Activated T-helper 2 cell treated with anti-CD3 and anti-CD28 coated beads, Interferon-gamma antibody, Interleukin-2, Interleukin-4, amounts not matched to agents 10 μg/mL and 5 μg/mL and 100 μg/mL, durations not matched to agents 14 hours and 24 hours and 36 hours (primary cell): ENCODE data around the gene COMTD1. TPM values are rescaled to one million over a fixed set of nuclear protein-coding genes. Genes with fewer than 3 reads are reported as not detected.

Source experiments
- DNase-seq: peaks from one replicate; pipeline ENCODE4 v3.0.0; 2021; ENCODE audit warnings: low spot score
- H3K27ac Mint-ChIP-seq: one replicate; pipeline ENCODE4 v1.8.0; 2021; ENCODE audit warnings: mixed read lengths
- H3K27me3 Mint-ChIP-seq: one replicate; pipeline ENCODE4 v1.8.0; 2021; ENCODE audit warnings: low read depth, mixed read lengths
- H3K36me3 Mint-ChIP-seq: one replicate; pipeline ENCODE4 v1.8.0; 2021; ENCODE audit warnings: low read depth, mixed read lengths
- H3K4me1 Mint-ChIP-seq: one replicate; pipeline ENCODE4 v1.8.0; 2021; ENCODE audit warnings: low read depth, mixed read lengths
- H3K4me3 Mint-ChIP-seq: one replicate; pipeline ENCODE4 v1.8.0; 2021; ENCODE audit warnings: low read depth, mild to moderate bottlenecking, moderate library complexity, mixed read lengths
- H3K9me3 Mint-ChIP-seq: one replicate; pipeline ENCODE4 v1.8.0; 2021; ENCODE audit warnings: mixed read lengths
- intact Hi-C: fragments of 100-400 bp; cut with micrococcal nuclease; formaldehyde crosslinking; loops from one replicate; pipeline ENCODE4 v1.15.1; 2023
- total RNA-seq: library from RNA; stranded (reverse); gene quantifications from 2 replicates; pipeline ENCODE4 v1.2.3, GENCODE V29; 2022

Gene COMTD1
- total RNA-seq, 1 donor from 2014 or later, result 38.7 TPM

DNA sequence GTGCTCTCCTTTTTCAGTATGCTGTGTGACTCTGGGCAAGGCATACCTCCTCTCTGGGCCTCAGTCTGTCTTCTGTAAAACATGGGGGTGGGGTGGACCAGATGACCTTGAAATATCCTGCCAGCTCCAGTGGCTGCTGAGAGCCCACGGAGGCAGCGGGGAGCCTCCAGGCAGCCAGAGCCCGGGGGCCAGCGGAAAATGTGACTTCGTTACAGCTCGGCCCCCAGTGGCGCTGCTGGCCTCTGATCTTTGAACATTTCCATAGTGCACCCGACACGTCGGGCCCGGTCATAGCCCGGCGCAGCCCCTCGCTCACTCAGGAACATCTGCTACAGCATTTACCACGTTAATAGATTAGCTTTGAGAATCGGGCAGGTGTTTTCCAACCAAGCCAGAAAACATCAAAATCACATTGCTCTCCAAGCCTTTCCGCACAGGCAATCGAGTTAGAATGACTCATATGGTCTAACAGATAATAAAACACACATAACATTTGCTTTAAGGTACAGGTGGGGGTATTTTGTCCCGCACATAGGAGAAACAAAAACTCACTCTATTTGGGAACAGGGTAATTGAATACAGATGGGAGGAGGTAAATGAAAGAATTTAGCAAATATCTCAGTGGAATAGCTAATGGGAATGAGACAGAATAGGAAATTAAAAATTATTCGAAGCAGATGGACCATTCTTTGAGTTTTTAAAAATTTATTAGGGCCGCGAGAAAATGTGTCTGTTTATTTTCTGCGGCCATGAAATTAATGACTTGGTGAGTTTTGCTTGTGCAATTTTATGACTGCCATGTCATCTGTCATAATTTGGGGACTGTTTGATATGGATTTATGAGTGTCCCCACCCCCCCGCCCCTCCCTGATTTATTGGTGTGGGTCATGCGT lies 26.3 kb upstream of the COMTD1 start:
- H3K36me3 Mint-ChIP-seq, result no peaks in the 10 kb centered on the region
- no peaks in the 10 kb centered on the region for H3K27me3 Mint-ChIP-seq
- no peaks in the 10 kb centered on the region for H3K9me3 Mint-ChIP-seq
- H3K27ac Mint-ChIP-seq, result no peak overlapping the region
- no peak for DNase-seq
- no peaks in the 10 kb centered on the region for H3K4me1 Mint-ChIP-seq
- intact Hi-C loops, result no loop called here
- no peak overlapping the region for H3K4me3 Mint-ChIP-seq

DNA sequence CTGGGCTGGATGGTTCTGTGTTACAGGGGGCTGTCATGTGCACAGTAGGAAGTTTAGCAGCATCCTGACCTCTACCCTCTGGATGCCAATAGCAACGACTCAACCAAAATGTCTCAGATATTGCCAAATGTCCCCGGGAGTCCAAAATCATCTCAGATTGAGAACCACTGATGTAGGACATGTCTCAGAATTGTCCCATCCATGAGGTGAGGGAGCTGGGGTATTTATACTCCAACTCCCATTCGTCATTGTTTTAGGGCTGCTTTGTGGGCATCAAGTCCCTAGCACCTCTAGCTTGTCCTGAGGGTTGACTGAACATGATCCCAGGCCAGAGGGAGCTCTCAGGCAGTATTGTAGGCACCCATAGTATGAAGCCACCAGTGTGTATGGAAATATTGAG lies 25.2 kb upstream of the COMTD1 start:
- DNase-seq, result no peak
- no peaks in the 10 kb centered on the region for H3K36me3 Mint-ChIP-seq
- H3K9me3 Mint-ChIP-seq, result no peaks in the 10 kb centered on the region
- no peak overlapping the region for H3K4me3 Mint-ChIP-seq
- H3K27me3 Mint-ChIP-seq, result no peaks in the 10 kb centered on the region
- intact Hi-C loops, result no loop called here
- no peak overlapping the region for H3K27ac Mint-ChIP-seq
- H3K4me1 Mint-ChIP-seq, result no peaks in the 10 kb centered on the region

DNA sequence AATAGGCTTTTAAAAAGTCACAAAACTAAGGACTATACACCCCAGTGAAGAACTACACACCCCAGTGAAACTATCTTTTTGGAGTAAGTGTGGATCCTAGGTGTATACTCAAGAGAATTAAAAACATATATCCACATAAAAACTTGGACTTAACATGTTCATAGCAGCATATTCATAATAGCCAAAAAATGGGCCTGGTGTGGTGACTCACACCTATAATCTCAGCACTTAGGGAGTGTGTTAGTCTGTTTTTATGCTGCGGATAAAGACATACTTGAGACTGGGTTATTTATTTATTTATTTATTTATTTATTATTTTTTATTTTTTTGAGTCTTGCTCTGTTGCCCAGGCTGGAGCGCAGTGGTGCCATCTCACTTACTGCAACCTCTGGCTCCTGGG lies 19.0 kb upstream of the COMTD1 start:
- H3K27me3 Mint-ChIP-seq, result no peaks in the 10 kb centered on the region
- DNase-seq, result no peak
- no peak overlapping the region for H3K4me3 Mint-ChIP-seq
- no peak overlapping the region for H3K27ac Mint-ChIP-seq
- H3K4me1 Mint-ChIP-seq, result no peaks in the 10 kb centered on the region
- intact Hi-C loops, result no loop called here
- no peaks in the 10 kb centered on the region for H3K36me3 Mint-ChIP-seq
- peaks cover 22% of the 10 kb centered on the region for H3K9me3 Mint-ChIP-seq

GRCh38 chr10:75253281-75254220 lies 17.8 kb upstream of the COMTD1 start:
- Mint-ChIP-seq H3K36me3 (no peaks in the 10 kb centered on the region), H3K27me3 (no peaks in the 10 kb centered on the region), H3K9me3 (peaks cover 22% of the 10 kb centered on the region), H3K4me3 (no peak overlapping the region), H3K27ac (no peak overlapping the region), H3K4me1 (no peaks in the 10 kb centered on the region)
- no peak for DNase-seq
- intact Hi-C loops, result no loop called here

DNA sequence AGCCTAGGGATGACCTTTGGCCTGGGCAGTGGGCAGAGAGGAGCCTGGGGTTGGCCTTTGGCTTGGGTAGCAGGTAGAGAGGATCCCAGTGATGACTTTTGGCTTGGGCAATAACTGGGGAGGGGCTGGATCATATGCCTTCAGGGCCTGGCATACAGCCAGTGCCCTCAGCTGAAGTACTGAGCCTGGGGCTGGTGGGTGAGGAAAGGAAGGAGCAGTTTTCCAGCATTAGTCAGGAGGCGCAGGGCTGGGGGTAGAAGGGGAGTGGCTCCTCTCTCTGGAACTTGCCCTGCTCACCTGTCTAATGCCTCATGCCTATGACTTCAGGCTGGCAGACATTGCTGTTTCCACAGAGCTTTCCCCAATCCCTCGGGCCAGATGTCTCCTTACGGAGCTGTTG lies 15.2 kb upstream of the COMTD1 start:
- Mint-ChIP-seq H3K36me3 (no peaks in the 10 kb centered on the region), H3K4me3 (no peak overlapping the region), H3K4me1 (no peaks in the 10 kb centered on the region), H3K27ac (no peak overlapping the region), H3K9me3 (peaks cover 22% of the 10 kb centered on the region), H3K27me3 (no peaks in the 10 kb centered on the region)
- intact Hi-C loops, result no loop called here
- DNase-seq, result no peak

- Mint-ChIP-seq H3K36me3 (no peaks in the 10 kb centered on the region), H3K9me3 (peaks cover 4% of the 10 kb centered on the region), H3K4me1 (no peaks in the 10 kb centered on the region), H3K27me3 (no peaks in the 10 kb centered on the region), H3K27ac (no peak overlapping the region), H3K4me3 (no peak overlapping the region)
- DNase-seq, result no peak
- intact Hi-C loops, result no loop called here
Measured at GRCh38 chr10:75247797-75248196, 12.0 kb upstream of the COMTD1 start.

DNA sequence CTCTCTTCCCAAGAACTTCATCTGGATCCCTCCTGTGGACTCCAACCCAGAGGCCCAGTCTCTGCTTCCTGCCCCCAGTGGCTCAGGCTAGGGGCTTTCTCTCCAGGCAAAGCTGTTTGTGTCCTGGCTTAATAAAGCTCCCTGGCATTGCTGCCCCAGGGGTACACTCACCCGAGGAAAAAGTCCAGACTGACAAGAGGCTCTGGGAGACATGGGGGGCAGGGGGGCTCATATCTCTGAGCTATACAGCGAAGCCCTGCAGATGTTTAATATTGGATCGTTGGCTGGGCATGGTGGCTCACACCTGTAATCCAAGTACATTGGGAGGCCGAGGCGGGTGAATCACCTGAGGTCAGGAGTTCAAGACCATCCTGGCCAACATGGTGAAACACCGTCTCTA lies 10.7 kb upstream of the COMTD1 start:
- Mint-ChIP-seq H3K36me3 (no peaks in the 10 kb centered on the region), H3K27me3 (no peaks in the 10 kb centered on the region), H3K27ac (no peak overlapping the region), H3K9me3 (no peaks in the 10 kb centered on the region), H3K4me1 (no peaks in the 10 kb centered on the region), H3K4me3 (no peak overlapping the region)
- DNase-seq, result no peak
- intact Hi-C loops, result no loop called here

- Mint-ChIP-seq H3K36me3 (no peaks in the 10 kb centered on the region), H3K27me3 (no peaks in the 10 kb centered on the region), H3K27ac (no peak overlapping the region), H3K4me1 (no peaks in the 10 kb centered on the region), H3K4me3 (no peak overlapping the region), H3K9me3 (no peaks in the 10 kb centered on the region)
- no peak for DNase-seq
- intact Hi-C loops, result no loop called here
Measured at GRCh38 chr10:75245354-75246250, 9.8 kb upstream of the COMTD1 start.

DNA sequence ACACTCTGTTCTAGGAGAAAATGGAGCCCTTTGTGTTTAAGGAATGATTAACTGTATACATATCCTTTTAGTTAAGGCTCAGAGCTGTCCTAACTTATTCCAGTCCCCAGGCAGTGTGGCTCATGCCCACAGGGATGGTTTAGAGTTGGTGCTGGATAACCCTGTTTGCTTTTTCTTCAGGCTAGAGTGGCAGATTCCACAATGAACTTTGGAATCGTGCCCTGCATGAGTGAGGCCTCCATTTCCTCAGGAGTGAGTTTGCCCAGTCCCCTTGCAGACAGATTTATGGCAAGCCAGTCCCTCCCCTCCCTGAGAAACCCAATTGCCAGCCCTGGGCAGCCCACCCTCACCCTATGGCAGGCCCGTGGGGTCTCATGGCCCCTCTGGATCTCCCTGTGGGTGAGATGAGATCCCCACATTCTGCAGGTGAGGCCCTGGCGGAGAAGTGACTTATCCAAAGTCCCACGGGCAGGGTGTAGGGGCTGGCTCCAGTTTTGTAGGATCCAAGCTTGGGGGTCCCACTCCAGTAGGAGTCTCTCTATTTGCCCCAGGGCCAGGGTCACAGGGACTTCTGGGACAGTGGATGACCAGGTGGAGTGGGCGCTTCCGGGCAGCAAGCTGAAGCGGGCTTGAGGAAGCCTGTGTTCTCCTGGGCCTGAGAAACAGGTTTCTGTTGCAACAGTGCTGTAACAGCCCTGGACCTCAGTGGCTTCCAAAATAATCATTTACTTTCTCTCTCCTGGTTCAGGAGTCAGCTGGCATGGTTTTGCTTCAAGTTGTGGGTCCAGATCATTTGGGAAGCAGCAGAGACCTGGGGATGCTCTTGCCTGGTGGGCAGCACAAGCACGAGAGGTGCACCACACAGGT lies 9.0 kb upstream of the COMTD1 start:
- DNase-seq, result no peak
- no peaks in the 10 kb centered on the region for H3K36me3 Mint-ChIP-seq
- H3K27ac Mint-ChIP-seq, result no peak overlapping the region
- intact Hi-C loops, result no loop called here
- H3K9me3 Mint-ChIP-seq, result no peaks in the 10 kb centered on the region
- no peaks in the 10 kb centered on the region for H3K4me1 Mint-ChIP-seq
- no peaks in the 10 kb centered on the region for H3K27me3 Mint-ChIP-seq
- H3K4me3 Mint-ChIP-seq, result no peak overlapping the region

- Mint-ChIP-seq H3K27ac (no peak overlapping the region), H3K4me3 (no peak overlapping the region), H3K9me3 (no peaks in the 10 kb centered on the region), H3K36me3 (no peaks in the 10 kb centered on the region), H3K4me1 (no peaks in the 10 kb centered on the region), H3K27me3 (no peaks in the 10 kb centered on the region)
- intact Hi-C loops, result no loop called here
- no peak for DNase-seq
Measured at GRCh38 chr10:75243426-75243825, 7.7 kb upstream of the COMTD1 start.

DNA sequence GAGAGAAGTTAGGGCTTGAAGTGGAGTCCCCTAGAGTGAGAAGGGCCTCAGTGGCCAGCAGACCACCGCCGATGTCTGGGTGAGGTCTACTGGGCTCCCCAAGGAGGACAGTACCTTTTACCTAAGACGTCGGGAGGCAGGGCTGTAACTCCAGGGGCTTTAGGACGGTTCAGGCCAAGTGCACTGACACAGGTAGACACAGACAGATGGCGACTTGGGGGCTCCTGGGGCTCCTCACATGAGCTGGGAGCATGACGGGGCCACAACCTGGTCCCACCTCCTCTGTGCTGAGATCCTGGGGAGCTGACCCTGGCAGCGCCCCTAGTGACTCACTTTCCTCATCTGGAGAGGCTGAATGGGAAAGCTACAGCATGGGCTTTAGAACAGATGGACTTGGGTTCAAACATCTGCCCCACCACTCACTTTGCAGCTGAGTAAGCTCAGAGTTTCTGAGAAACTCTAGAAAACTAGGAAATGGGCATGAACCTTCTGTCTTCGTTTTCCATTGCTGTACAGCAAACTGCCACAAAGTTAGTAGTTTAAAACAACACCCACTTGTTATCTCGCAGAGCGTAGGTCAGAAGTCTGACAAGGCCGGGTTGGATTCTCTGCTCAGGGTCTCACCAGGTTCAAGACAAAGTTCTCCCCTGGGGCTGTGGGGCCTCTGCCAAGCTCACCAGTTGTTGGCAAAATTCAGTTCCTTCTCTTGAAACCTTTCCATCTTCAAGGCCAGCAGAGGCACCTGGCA lies 4.7 kb upstream of the COMTD1 start:
- intact Hi-C loops, result no loop called here
- Mint-ChIP-seq H3K27me3 (no peaks in the 10 kb centered on the region), H3K27ac (no peak overlapping the region), H3K4me3 (no peak overlapping the region), H3K36me3 (no peaks in the 10 kb centered on the region), H3K4me1 (peaks cover 5% of the 10 kb centered on the region), H3K9me3 (no peaks in the 10 kb centered on the region)
- no peak for DNase-seq
